Osteoblast (primary cell): ENCODE results near the gene CALN1. TPM values are rescaled to one million over a fixed set of nuclear protein-coding genes. Genes with fewer than 3 reads are reported as not detected.

Source experiments
- DNase-seq: peaks from one replicate; pipeline ENCODE4 v3.0.0; 2011; ENCODE audit warnings: low spot score, mixed read lengths; ENCODE audit not compliant: insufficient read length; ENCODE audit errors: missing footprints
- H2AFZ ChIP-seq: 2 replicates; pipeline ENCODE4 v1.6.0; 2011; ENCODE audit warnings: mild to moderate bottlenecking, low read length
- H3K27ac ChIP-seq: 2 replicates; pipeline ENCODE4 v1.5.1; 2011; ENCODE audit warnings: mild to moderate bottlenecking, low read depth, low read length, moderate library complexity
- H3K27me3 ChIP-seq: 2 replicates; pipeline ENCODE4 v1.6.0; 2012; ENCODE audit warnings: mild to moderate bottlenecking, control low read depth, inconsistent platforms, low read length, moderate library complexity; ENCODE audit not compliant: insufficient read depth
- H3K36me3 ChIP-seq: 2 replicates; pipeline ENCODE4 v1.5.1; 2011; ENCODE audit warnings: mild to moderate bottlenecking, low read length, control low read depth, moderate library complexity; ENCODE audit not compliant: insufficient read depth
- H3K4me1 ChIP-seq: 2 replicates; pipeline ENCODE4 v1.5.1; 2011; ENCODE audit warnings: mild to moderate bottlenecking, low read length, control low read depth, moderate library complexity; ENCODE audit not compliant: insufficient read depth
- H3K4me2 ChIP-seq: 2 replicates; pipeline ENCODE4 v1.6.0; 2011; ENCODE audit warnings: mild to moderate bottlenecking, low read length; ENCODE audit not compliant: insufficient read depth
- H3K4me3 ChIP-seq: fragments of 200-600 bp; sonication (generic); 3 replicates; pipeline ENCODE4 v1.5.1; 2012; ENCODE audit warnings: mild to moderate bottlenecking, low read length, inconsistent platforms; ENCODE audit not compliant: insufficient read depth
- H3K79me2 ChIP-seq: 2 replicates; pipeline ENCODE4 v1.6.0; 2012; ENCODE audit warnings: mild to moderate bottlenecking, low read length, control low read depth, inconsistent platforms; ENCODE audit not compliant: insufficient read depth
- H3K9me3 ChIP-seq: 2 replicates; pipeline ENCODE4 v1.5.1; 2011; ENCODE audit warnings: low read depth, low read length, control low read depth
- H4K20me1 ChIP-seq: 2 replicates; pipeline ENCODE4 v1.6.0; 2012; ENCODE audit warnings: mild to moderate bottlenecking, low read length, control low read depth; ENCODE audit not compliant: insufficient read depth
- CTCF ChIP-seq: IDR thresholded peaks from 2 replicates; pipeline ENCODE4 v1.5.1; 2011; ENCODE audit warnings: mild to moderate bottlenecking, low read depth, low read length, moderate library complexity; ENCODE audit errors: extremely low read depth
- total RNA-seq: library from RNA; depleted of rRNA; stranded (reverse); fragments of >200 nt; gene quantifications from 2 replicates; pipeline ENCODE4 v1.2.3, GENCODE V29; 2012

CALN1 gene
- total RNA-seq, 1 donor = not detected

GRCh38 chr7:72394016-72394415 lies 18.1 kb downstream of the CALN1 start:
- DNase-seq = no peak
- TF ChIP-seq CTCF = no peak
- no peak overlapping the region for H3K27ac ChIP-seq
- H4K20me1 ChIP-seq = no peaks in the 10 kb centered on the region
- no peaks in the 10 kb centered on the region for H3K27me3 ChIP-seq
- H2AFZ ChIP-seq = no peak overlapping the region
- no peaks in the 10 kb centered on the region for H3K36me3 ChIP-seq
- no peaks in the 10 kb centered on the region for H3K4me1 ChIP-seq
- no peaks in the 10 kb centered on the region for H3K9me3 ChIP-seq
- no peak overlapping the region for H3K4me3 ChIP-seq
- no peak overlapping the region for H3K4me2 ChIP-seq
- no peaks in the 10 kb centered on the region for H3K79me2 ChIP-seq

GRCh38 chr7:72391821-72392377 lies 20.2 kb downstream of the CALN1 start:
- Histone ChIP-seq H3K4me2 (no peak overlapping the region), H3K79me2 (no peaks in the 10 kb centered on the region), H3K27me3 (no peaks in the 10 kb centered on the region), H3K36me3 (no peaks in the 10 kb centered on the region), H2AFZ (no peak overlapping the region), H3K4me3 (no peak overlapping the region), H4K20me1 (no peaks in the 10 kb centered on the region), H3K4me1 (no peaks in the 10 kb centered on the region), H3K9me3 (no peaks in the 10 kb centered on the region), H3K27ac (no peak overlapping the region)
- DNase-seq = no peak
- TF ChIP-seq CTCF = no peak

GRCh38 chr7:72386118-72386517 lies 26.0 kb downstream of the CALN1 start:
- DNase-seq = no peak
- Histone ChIP-seq H3K27ac (no peak overlapping the region), H3K4me1 (no peaks in the 10 kb centered on the region), H3K4me2 (no peak overlapping the region), H3K4me3 (no peak overlapping the region), H3K79me2 (no peaks in the 10 kb centered on the region), H3K27me3 (no peaks in the 10 kb centered on the region), H3K9me3 (no peaks in the 10 kb centered on the region), H3K36me3 (no peaks in the 10 kb centered on the region), H4K20me1 (no peaks in the 10 kb centered on the region), H2AFZ (no peak overlapping the region)
- TF ChIP-seq CTCF = no peak

GRCh38 chr7:72362246-72362645 lies 49.9 kb downstream of the CALN1 start:
- no peak for TF ChIP-seq CTCF
- Histone ChIP-seq H3K36me3 (no peaks in the 10 kb centered on the region), H4K20me1 (no peaks in the 10 kb centered on the region), H3K27me3 (no peaks in the 10 kb centered on the region), H3K4me2 (no peak overlapping the region), H3K79me2 (no peaks in the 10 kb centered on the region), H3K27ac (no peak overlapping the region), H2AFZ (no peak overlapping the region), H3K4me1 (no peaks in the 10 kb centered on the region), H3K9me3 (no peaks in the 10 kb centered on the region), H3K4me3 (no peak overlapping the region)
- DNase-seq = no peak
